GM18867 (cell line): Measurements from ENCODE around the gene RPS16.

Experiments
- ATAC-seq: cut with Tn5 transposase; IDR thresholded peaks from one replicate; pipeline ENCODE4 v1.9.1; 2021; ENCODE audit warnings: mild to moderate bottlenecking, moderate library complexity; ENCODE audit not compliant: unreplicated experiment

Gene RPS16

DNA sequence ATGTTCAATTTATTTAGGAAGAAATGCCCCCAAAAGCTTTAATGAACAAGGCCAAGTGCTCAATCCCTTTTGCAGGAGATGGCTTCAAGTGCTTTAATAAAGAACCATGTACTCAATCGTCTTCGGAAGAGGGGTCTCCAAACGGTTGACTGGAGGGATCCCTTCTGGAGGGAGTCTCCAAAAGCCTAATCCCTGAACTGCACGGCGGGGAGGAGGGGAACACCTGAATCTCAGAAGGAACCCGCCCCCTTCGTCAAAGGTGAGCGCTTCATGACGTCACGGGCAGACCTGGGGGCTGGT, 45.3 kb downstream of the RPS16 start:
- ATAC-seq: no peak

DNA sequence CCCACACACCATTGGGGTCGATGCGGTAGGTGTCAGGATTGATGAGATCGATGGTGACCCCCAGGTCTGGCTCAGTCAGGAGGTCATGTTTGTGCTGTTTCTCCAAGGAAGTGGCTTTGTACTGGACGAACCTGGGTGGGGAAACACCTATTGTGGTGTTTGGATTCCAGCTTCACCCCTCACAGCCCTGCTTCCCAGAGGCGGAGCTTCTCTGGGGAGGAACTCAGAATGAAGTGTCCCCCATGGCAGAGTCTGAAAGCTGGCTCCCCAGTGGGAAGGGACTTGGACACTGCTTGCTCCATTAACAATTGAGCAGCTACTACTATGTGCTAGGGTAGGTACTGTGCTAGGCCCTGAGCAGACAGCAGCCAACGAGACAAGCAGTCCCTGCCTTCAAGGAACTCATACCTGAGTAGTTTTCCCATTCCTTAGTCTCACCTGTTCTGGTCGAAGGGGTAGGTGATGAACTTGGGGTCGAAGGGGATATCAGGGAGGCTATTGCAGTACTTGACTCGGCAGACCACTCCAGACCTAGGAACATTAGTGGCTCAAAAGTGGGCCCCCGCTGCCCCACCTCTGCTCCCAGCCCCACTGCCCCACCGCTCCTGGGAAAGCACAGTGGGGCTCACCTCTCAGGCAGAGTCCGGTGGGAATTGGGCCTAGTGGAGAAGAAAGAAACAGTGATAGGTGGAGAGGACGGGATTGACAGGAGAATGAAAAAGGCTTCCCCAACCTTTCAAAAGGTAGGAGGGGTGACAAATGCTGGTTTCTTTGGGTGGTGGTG, 45.9 kb downstream of the RPS16 start:
- no peak for ATAC-seq

DNA sequence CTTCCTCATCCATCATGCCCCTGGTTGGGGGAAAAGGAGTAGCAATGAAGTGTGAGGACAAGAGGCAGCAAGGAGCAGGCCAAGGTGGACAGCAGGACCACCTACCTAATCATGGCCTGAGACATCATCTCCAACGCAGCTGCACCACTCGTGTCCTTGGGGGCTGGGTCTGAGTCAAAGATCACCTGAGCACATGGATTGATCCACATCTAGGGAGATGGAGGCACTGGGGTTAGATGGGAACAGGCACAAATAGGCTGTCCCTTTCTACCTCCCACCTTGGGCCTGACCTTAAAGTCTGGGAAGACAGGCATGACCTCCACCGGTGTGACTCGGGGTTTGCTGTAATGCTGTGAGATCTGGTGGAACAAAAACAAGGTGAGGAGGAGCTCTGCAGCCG, 47.1 kb downstream of the RPS16 start:
- no peak for ATAC-seq

DNA sequence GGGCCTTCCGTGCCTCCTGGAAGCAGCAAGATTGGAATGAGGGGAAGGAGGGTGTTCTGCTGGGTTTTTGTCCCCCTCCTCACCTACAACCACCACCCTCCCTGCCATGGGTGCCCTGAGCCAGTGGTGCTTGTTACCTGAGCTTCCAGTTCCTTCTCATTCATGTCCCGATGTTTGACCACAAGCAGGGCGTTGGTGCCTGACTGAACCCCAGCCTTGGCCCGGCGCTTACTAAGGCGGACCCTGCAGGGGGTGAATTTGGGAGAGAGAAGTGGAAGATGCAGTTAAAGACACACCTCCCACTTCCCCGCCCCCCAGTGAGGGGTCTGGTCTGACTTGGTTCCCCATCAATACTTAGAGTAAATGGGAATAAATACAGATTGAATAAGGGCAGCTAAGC, 49.2 kb downstream of the RPS16 start:
- ATAC-seq: no peak

DNA sequence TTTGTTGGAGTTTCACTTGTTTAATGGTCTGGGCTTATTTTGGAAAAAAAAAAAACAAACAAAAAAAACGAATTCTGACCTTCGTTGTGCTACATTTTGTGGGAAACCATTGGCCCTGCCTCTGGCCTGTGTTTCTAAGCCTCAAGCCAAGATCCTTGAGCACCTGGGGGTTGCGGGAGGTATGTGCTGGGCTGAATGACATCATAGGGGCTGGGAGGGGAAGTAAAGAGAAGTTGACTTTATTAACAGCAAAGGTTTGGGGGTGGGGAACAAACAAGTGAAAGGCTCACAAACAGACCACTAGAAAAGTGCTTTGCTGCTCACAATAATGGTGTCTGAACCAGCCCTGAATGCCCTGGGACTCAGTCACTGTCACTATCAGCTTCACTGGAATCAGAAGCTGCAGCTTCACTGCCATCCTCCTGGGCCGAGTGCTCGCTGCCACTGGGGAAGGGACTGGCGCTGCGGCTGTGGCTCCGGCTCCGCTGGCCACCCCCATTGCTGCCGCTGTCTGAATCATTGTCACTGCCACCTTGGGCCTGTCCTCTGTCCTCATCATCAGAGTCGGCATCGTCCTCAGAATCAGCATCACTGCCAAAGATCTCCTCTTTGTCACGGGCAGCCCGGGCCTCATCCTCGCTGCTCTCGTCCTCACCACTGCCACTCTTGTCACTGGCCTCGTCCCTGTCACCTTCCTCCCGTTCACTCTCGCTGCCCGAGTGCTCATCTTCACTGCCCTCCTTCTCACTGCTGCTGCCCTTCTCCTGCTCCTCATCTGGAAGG, 49.9 kb downstream of the RPS16 start:
- no peak for ATAC-seq

DNA sequence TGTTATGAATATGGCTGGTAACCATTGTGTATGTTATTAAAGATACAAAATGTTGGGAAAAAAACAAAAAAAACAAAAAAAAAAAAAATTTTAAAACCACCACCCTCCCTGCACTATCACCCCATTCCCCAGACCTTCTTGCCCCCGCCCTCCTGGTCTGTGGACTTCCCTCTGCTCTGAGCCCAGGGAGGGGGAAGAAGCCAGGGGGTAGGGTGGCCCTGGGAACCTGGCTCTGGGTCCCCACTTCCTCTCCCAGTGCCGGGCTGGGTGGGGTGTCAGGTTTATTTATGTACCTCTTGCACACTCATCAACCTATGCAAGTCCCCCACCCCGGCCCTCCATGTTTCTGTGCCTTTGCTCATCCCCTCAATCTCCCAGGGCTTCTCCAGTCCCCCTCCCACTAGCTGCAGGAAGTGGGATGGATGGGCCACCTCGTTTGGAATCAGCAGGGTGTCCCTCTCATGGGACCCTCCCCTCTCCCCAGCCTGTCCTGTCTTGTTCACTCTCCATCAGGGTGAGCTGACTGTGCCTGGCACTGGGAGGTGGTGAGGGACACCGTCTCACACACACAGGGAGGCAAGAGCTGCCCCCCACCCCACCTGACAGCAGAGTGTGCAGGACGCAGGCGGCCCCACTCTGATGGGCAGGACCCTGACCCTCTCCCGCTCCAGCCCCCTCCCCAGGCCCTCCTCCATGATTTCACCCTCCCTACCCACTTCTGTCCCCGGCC, 50.7 kb downstream of the RPS16 start:
- ATAC-seq: no peak
